Stimulated activated CD4-positive, alpha-beta T cell treated with anti-CD3 and anti-CD28 coated beads, Interleukin-1b, Interleukin-23, amount 100 ng/mL, for 24 hours (primary cell): ENCODE measurements around the gene DERL3.
"Not testable (repeated sequence)": the region's sequence is repeated elsewhere in the genome, so short reads cannot be mapped to it uniquely, and the experiment has no call there.

Source experiments
- DNase-seq, 4 experiments: peaks; one replicate each; pipeline ENCODE4 v3.0.0-alpha.2; 2020; ENCODE audit warnings: low read depth in 4 of 4, low spot score in 1 of 4

Gene DERL3

GRCh38 chr22:23838681-23839468 is at the start of gene DERL3:
TSS of gene DERL3 (minus strand) at chr22:23839006. CDS start at chr22:23838987, 19 bp downstream.
- DNase-seq: peak; percentile 91 to 96 (median 94)

DNA sequence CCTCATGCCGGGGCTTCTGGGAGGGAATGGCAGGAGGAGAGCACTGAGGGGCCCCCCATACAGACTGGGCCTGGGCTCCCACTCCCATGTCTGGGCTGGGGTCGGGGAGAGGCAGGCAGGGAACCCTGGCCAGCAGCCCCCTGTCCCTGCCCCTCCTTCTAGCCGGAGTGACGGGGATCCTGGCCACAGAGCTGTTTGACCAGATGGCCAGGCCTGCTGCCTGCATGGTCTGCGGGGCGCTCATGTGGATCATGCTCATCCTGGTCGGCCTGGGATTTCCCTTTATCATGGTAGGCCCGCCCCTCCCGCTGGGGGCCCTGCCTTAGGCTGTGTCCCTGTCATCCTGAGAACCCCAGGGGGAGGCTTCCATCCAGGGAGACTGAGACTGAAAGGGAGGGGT is 45.3 kb upstream of the DERL3 start:
- no peak for DNase-seq

- no peak for DNase-seq
Measured at GRCh38 chr22:23883658-23884057, 44.9 kb upstream of the DERL3 start.

DNA sequence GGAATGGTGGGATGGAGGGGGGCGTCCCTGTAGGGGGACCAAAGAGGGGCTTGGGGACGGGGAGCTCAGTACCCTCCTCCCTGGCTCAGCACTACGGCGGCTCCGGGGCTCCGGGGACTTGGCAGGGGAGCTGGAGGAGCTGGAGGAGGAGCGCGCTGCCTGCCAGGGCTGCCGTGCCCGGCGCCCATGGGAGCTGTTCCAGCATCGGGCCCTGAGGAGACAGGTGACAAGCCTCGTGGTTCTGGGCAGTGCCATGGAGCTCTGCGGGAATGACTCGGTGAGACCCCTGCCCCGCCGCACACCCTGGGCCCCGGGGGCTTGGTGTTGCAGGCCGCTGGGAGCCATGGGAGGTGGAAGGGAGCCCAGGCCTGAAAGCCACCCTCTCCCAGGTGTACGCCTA is 43.6 kb upstream of the DERL3 start:
- no peak for DNase-seq

GRCh38 chr22:23878219-23878618 is 39.4 kb upstream of the DERL3 start:
- DNase-seq: no peak

GRCh38 chr22:23877566-23877965 is 38.8 kb upstream of the DERL3 start:
- DNase-seq: no peak

- DNase-seq: no peak
Measured at GRCh38 chr22:23875801-23876200, 37.0 kb upstream of the DERL3 start.

DNA sequence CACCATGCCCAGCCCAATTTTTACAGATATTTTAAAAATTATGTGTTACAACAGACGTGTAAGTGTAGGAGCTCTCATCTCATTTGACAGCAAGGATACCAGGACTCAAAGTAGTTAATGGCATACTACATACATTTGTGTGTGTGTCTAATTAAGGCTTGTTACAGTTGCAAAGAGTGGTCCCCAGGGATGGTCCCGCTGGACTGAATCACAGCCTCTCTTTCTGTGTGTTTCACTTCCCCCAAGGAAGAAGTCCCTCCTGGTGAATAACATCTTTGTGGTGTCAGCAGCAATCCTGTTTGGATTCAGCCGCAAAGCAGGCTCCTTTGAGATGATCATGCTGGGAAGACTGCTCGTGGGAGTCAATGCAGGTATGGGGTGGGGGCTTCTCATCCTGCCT is 36.1 kb upstream of the DERL3 start:
- no peak for DNase-seq

- no peak for DNase-seq
Measured at GRCh38 chr22:23868580-23868979, 29.8 kb upstream of the DERL3 start.

DNA sequence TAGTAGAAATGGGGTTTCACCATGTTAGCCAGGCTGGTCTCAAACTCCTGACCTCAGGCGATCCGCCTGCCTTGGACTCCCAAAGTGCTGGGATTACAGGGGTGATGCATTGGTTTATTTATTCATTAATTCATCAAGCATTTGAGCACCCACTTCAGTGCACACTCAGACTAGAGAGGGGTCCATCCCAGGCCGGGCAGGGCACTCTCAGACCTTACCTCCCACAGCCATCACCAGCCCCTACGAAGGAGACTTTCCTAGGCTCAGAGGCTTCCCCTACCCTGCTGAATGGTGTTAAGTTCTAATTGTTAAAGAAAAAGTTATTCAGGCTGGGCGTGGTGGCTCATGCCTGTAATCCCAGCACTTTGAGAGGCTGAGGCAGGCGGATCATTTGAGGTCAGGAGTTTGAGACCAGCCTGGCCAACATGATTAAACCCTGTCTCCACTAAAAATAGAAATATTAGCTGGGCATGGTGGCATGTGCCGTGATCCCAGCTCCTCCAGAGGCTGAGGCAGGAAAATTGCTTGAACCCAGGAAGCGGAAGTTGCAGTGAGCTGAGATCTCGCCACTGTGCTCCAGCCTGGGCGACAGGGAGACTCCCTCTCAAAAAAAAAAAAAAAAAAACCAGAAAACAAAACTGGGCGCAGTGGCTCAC is 25.8 kb upstream of the DERL3 start:
- not testable (repeated sequence) for DNase-seq

GRCh38 chr22:23862103-23862502 is 23.3 kb upstream of the DERL3 start:
- DNase-seq: no peak

- not testable (repeated sequence) for DNase-seq
Measured at GRCh38 chr22:23860187-23860586, 21.4 kb upstream of the DERL3 start.

GRCh38 chr22:23859201-23859600 is 20.4 kb upstream of the DERL3 start:
- no peak for DNase-seq

GRCh38 chr22:23858484-23858815 is 19.6 kb upstream of the DERL3 start:
- no peak for DNase-seq

- peak; percentile 79 to 93 (median 86) for DNase-seq
Measured at GRCh38 chr22:23857606-23858483, 19.0 kb upstream of the DERL3 start, which contains the start of gene SLC2A11. TSS of gene SLC2A11 (plus strand) at chr22:23857875. CDS start at chr22:23858000, 125 bp downstream.

GRCh38 chr22:23856721-23857605 is 18.2 kb upstream of the DERL3 start:
- no peak for DNase-seq

GRCh38 chr22:23850136-23850611 is 11.4 kb upstream of the DERL3 start:
- no peak for DNase-seq

DNA sequence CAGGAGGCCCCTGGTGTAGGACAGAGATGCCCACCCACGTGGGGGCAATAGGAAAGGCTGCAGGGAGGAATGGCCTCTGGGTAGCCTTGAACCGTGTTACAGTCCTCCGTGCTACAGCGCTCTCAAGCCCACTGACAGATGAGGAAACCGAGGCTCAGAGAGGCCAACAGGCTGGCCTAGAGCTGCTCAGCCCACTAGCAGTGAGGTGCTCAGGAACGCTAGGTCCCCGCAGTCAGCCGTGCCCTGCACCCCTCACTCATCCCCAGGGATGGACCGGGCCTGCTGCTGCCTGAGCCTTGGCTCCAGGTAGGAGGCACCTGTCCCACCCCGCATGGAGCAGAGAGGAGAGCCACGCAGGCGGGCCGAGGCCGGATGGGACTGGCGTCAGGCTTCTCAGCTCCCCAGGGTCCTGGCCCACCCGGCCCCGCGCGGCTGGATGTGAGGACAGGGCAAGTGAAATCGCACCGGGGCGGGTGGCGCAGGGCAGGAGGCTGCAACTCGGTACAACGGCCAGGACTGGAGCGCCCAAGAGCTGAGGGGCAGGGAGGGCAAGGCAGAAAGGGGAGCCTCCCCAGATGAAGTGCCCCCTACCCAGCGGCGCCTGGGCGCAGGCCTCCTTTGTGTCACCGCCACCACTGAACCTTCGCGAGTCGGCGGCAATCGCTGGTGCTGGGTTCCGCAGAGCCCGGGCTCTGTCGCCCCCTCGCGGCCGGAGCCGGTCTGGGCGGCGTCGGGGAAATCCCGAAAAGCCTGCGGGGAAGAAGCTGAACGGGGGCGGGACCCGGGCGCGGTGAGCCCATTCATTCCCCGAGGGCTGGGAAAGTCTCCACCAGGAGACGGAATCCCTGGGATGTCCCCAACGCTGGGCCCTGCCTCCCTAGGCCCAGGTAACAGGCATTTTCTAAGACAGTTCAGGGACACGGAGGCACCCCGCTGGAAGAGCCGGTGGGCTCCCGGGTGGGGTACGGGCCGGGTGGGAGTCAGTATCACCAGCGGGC is 10.5 kb upstream of the DERL3 start:
- peak; percentile 67 to 84 (median 79) for DNase-seq
